HFF-Myc (cell line): ENCODE measurements around the gene KIF2B.

Experiments used
- DNase-seq: peaks from one replicate; pipeline ENCODE4 v3.0.0-alpha.2; 2011; ENCODE audit warnings: low read depth; ENCODE audit errors: extremely low read depth
- H3K4me3 ChIP-seq: replicated peaks from 2 replicates; pipeline ENCODE4 v1.5.1; 2011; ENCODE audit warnings: low read depth, mild to moderate bottlenecking, control low read depth, low read length
- TF ChIP-seq, protein P1 (sequence below): IDR thresholded peaks from 2 replicates; pipeline ENCODE4 v1.5.1; 2012; ENCODE audit warnings: mild to moderate bottlenecking, low read depth, low read length, control low read depth; ENCODE audit errors: missing control alignments

Gene KIF2B, protein sequence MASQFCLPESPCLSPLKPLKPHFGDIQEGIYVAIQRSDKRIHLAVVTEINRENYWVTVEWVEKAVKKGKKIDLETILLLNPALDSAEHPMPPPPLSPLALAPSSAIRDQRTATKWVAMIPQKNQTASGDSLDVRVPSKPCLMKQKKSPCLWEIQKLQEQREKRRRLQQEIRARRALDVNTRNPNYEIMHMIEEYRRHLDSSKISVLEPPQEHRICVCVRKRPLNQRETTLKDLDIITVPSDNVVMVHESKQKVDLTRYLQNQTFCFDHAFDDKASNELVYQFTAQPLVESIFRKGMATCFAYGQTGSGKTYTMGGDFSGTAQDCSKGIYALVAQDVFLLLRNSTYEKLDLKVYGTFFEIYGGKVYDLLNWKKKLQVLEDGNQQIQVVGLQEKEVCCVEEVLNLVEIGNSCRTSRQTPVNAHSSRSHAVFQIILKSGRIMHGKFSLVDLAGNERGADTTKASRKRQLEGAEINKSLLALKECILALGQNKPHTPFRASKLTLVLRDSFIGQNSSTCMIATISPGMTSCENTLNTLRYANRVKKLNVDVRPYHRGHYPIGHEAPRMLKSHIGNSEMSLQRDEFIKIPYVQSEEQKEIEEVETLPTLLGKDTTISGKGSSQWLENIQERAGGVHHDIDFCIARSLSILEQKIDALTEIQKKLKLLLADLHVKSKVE

DNA sequence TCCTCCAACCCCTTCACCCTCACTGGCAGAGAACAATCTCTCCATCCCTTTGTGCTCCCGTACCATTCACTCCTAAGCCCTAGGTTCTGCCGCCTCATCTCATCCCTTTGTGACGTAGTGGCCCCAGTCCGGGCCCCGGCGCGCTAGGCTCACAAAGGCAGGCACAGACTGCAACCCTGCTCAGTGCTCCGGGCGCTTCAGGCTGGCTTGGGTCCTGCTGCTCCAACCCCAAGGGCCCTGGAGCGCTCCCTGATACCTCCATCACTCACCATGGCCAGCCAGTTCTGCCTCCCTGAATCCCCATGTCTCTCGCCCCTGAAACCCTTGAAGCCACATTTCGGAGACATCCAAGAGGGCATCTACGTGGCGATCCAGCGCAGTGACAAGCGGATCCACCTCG lies at the start of gene KIF2B:
Gene KIF2B, plus strand, starts transcription at position 164 of the 400 bp plus-strand sequence. Its CDS starts 107 bp downstream, at position 271.
- TF ChIP-seq, protein P1, sequence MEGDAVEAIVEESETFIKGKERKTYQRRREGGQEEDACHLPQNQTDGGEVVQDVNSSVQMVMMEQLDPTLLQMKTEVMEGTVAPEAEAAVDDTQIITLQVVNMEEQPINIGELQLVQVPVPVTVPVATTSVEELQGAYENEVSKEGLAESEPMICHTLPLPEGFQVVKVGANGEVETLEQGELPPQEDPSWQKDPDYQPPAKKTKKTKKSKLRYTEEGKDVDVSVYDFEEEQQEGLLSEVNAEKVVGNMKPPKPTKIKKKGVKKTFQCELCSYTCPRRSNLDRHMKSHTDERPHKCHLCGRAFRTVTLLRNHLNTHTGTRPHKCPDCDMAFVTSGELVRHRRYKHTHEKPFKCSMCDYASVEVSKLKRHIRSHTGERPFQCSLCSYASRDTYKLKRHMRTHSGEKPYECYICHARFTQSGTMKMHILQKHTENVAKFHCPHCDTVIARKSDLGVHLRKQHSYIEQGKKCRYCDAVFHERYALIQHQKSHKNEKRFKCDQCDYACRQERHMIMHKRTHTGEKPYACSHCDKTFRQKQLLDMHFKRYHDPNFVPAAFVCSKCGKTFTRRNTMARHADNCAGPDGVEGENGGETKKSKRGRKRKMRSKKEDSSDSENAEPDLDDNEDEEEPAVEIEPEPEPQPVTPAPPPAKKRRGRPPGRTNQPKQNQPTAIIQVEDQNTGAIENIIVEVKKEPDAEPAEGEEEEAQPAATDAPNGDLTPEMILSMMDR, result no peak
- no peak for DNase-seq
- no peak within 1 kb of the TSS for H3K4me3 ChIP-seq

DNA sequence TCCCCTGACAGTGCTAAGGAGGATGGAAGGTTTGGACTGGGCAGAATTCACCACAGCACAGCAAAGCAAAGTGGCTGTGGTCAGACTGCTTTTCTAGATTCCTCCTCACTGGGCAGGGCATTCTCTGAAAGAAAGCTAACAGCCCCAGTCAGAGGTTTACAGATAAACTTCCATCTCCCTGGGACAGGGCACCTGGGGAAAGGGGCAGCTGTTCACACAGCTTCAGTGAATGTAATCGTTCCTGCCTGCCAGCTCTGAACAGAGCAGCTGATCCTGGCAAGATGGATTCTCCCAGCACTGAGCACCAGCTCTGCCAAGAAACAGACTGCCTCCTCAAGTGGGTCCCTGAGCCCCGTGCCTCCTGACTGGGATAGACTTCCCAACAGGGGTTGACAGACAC lies 42.4 kb upstream of the KIF2B start:
- no peak overlapping the region for H3K4me3 ChIP-seq
- DNase-seq, result no peak
- TF ChIP-seq, protein P1, result no peak

DNA sequence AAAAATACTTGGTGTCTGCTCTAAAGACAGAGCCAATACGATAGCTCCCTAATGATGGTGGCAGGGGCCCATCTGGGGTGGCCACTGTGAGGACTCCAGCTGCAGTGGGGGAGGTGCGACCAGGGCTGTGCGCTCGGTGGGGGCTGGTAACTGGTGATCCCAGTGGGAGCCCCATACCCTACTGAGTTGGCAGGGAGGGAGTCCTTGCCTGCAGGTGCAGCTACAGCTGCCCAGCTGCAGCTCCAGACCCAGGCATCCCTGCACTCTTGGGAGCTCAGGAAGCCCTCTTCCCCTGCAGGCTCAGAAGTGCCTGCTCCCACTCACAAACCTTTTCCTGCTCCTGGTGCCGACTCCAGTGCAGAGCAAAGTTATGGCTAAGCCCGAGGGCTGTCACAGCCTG lies 31.2 kb upstream of the KIF2B start:
- H3K4me3 ChIP-seq, result no peak overlapping the region
- TF ChIP-seq, protein P1, result no peak
- DNase-seq, result no peak

DNA sequence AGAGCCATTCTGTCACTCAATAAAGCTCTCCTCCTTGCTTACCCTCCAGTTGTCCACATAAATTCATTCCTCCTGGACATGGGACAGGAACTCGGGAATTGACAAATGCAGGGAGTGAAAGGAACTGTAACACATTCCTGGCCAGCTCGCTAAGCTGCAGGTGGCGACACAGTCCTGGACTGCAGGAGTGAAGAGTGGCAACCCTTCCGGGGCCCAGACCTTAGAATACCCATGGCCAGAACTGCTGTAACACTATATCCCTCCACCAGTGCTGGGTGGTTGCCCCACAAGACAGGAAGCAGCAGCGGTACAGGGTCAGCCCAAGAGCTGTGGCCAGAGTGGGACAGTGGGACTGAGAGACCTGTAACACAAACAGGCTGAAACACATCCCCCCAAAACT lies 30.3 kb upstream of the KIF2B start:
- no peak overlapping the region for H3K4me3 ChIP-seq
- TF ChIP-seq, protein P1, result no peak
- DNase-seq, result no peak

DNA sequence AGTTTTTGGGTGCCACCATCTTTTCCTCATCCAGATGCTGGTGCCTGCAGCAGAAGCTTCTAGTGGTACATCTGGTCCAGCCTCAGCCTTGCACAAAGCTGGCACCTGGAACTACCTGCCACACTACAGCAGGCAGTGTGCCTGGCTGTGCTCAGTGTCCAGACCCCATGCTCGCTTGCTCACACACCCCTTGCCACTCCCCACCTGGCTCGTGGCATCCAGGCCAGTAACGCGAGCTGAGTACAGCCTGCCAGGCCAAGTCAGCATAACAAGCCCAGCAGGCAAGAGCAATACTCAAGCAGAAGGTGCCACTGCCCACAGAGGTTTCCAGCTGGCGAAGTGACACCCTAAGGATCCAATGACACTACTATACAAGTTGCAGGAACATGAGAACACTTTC lies 29.7 kb upstream of the KIF2B start:
- TF ChIP-seq, protein P1, result no peak
- H3K4me3 ChIP-seq, result no peak overlapping the region
- no peak for DNase-seq

DNA sequence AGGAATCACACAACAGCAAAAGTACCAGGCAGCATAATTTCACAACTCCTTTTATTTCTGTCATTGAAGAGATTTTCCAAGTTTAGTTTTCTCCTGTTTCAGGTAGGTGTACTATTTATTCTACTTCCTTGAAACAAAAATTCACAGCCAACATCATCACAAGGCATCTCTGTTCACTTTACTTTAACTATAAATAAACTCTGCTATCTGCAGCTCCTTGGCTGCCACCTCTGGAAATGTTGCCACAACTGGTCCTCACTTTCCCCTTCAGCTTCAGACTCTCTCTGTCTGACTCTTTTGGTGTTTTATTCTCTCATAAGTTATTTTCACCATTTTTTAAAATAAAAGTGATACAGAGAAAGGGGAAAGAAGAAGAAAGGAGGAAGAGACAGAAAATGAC lies 27.9 kb upstream of the KIF2B start:
- TF ChIP-seq, protein P1, result no peak
- no peak for DNase-seq
- no peak overlapping the region for H3K4me3 ChIP-seq
